Measurements from ENCODE around the gene CES5A.
A peak's percentile ranks its signal among the peaks of the same experiment; 100 is the strongest.
"Not testable (repeated sequence)": the region's sequence is repeated elsewhere in the genome, so short reads cannot be mapped to it uniquely, and the experiment has no call there.

The CES5A gene

GRCh38 chr16:55832425-55832772, 42.8 kb downstream of the CES5A start:
- peak overlapping the region; percentile 51 for H3K4me3 ChIP-seq (ENCODE audit: low read depth, low read length)
- TF ChIP-seq, protein P1, sequence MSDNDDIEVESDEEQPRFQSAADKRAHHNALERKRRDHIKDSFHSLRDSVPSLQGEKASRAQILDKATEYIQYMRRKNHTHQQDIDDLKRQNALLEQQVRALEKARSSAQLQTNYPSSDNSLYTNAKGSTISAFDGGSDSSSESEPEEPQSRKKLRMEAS (IDR thresholded peaks at IDR 0.05; ENCODE audit: low read depth, low read length), result no peak
- TF ChIP-seq MYC (IDR thresholded peaks at IDR 0.05; ENCODE audit: low read depth, low read length), result no peak
- TF ChIP-seq, protein P2, sequence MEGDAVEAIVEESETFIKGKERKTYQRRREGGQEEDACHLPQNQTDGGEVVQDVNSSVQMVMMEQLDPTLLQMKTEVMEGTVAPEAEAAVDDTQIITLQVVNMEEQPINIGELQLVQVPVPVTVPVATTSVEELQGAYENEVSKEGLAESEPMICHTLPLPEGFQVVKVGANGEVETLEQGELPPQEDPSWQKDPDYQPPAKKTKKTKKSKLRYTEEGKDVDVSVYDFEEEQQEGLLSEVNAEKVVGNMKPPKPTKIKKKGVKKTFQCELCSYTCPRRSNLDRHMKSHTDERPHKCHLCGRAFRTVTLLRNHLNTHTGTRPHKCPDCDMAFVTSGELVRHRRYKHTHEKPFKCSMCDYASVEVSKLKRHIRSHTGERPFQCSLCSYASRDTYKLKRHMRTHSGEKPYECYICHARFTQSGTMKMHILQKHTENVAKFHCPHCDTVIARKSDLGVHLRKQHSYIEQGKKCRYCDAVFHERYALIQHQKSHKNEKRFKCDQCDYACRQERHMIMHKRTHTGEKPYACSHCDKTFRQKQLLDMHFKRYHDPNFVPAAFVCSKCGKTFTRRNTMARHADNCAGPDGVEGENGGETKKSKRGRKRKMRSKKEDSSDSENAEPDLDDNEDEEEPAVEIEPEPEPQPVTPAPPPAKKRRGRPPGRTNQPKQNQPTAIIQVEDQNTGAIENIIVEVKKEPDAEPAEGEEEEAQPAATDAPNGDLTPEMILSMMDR (IDR thresholded peaks at IDR 0.05; ENCODE audit: low read depth, low read length), result no peak
- TF ChIP-seq POLR2A (IDR thresholded peaks at IDR 0.05; ENCODE audit: extremely low read depth, insufficient read length), result no peak
- DNase-seq (ENCODE audit: low read depth), result peak; percentile 28

GRCh38 chr16:55830658-55831294, 44.4 kb downstream of the CES5A start:
- no peak for DNase-seq (ENCODE audit: low read depth)
- TF ChIP-seq, protein P2 (IDR thresholded peaks at IDR 0.05; ENCODE audit: low read depth, low read length), result no peak
- TF ChIP-seq POLR2A (IDR thresholded peaks at IDR 0.05; ENCODE audit: extremely low read depth, insufficient read length) (no peak), MYC (IDR thresholded peaks at IDR 0.05; ENCODE audit: low read depth, low read length) (no peak)
- TF ChIP-seq, protein P1 (IDR thresholded peaks at IDR 0.05; ENCODE audit: low read depth, low read length), result no peak
- H3K4me3 ChIP-seq (ENCODE audit: low read depth, low read length), result no peak overlapping the region

DNA sequence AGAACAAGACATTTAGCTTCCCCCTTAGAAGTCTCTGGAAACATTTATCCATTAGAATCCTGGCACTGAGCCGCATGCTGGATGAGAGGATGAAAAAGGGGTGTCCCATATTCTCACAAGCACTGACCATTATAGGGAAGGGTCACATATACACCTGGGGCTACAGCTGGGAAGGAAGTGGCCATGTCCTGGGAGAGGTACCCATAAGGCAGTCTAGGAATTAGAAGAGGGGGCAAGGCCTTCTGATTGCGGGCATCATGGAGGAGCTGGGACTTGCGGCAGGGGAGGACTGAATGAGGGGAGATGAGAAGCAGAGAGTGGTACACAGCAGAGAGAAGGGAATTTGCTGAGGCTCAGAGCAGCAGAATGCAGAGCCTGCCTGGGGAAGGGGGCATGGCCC, 45.9 kb downstream of the CES5A start:
- not testable (repeated sequence) for H3K4me3 ChIP-seq (ENCODE audit: low read depth, low read length); DNase-seq (ENCODE audit: low read depth)

DNA sequence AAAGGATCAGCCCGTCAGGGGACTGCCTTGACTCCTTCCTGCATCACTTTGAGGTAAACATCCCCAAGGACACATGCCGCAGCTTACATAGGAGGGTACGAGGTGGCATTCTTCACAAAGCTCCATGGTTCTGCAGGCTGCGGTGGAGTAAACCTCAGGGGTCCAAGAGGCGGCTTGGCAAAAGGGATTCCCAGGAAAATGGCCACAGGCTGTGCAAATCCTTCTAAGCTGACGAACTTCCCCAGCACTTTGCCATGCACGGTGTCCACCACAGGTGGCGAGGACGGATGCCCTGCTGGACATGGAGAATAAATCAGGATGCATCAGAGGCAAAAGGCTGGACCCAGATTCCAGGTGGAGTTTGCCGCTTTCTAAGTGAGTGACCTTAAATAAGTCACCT, 46.5 kb downstream of the CES5A start:
- TF ChIP-seq, protein P2 (IDR thresholded peaks at IDR 0.05; ENCODE audit: low read depth, low read length), result no peak
- no peak for TF ChIP-seq MYC (IDR thresholded peaks at IDR 0.05; ENCODE audit: low read depth, low read length)
- TF ChIP-seq, protein P1 (IDR thresholded peaks at IDR 0.05; ENCODE audit: low read depth, low read length), result no peak
- no peak for TF ChIP-seq POLR2A (IDR thresholded peaks at IDR 0.05; ENCODE audit: extremely low read depth, insufficient read length)
- H3K4me3 ChIP-seq (ENCODE audit: low read depth, low read length), result no peak overlapping the region
- DNase-seq (ENCODE audit: low read depth), result no peak

GRCh38 chr16:55825115-55825728, 50.0 kb downstream of the CES5A start:
- H3K4me3 ChIP-seq (ENCODE audit: low read depth, low read length), result no peak overlapping the region
- DNase-seq (ENCODE audit: low read depth), result no peak
- TF ChIP-seq, protein P2 (IDR thresholded peaks at IDR 0.05; ENCODE audit: low read depth, low read length), result no peak
- TF ChIP-seq, protein P1 (IDR thresholded peaks at IDR 0.05; ENCODE audit: low read depth, low read length), result no peak
- TF ChIP-seq POLR2A (IDR thresholded peaks at IDR 0.05; ENCODE audit: extremely low read depth, insufficient read length) (no peak), MYC (IDR thresholded peaks at IDR 0.05; ENCODE audit: low read depth, low read length) (no peak)

DNA sequence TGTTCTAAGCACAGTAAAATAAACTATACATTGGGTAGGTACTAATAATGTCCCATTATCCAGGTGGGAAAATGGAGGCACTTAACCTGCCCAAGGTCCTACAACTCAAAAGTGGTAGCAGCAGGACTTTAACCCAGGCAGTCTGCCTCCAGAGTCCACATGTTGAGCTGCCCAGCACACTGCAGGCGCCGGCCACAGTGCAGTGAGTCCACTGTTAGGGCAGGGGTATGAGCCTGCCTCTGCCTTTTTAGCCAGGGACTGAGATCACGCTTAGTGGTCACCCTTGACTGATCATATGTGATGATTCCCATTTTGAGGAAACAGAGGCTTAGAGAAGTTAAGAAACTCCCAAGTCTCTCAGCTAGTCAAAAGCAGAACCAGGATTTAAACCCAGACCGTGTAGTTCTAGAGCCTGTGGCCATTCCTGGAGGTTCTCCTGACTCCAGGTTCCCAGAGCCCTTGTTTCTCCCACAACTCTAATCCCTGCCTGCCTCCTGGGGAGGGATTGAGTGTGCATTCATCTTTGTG, 50.6 kb downstream of the CES5A start:
- DNase-seq (ENCODE audit: low read depth), result no peak
- TF ChIP-seq, protein P2 (IDR thresholded peaks at IDR 0.05; ENCODE audit: low read depth, low read length), result no peak
- TF ChIP-seq, protein P1 (IDR thresholded peaks at IDR 0.05; ENCODE audit: low read depth, low read length), result no peak

More for the DNA sequence above, 50.6 kb downstream of the CES5A start:
- no peak overlapping the region for H3K4me3 ChIP-seq (ENCODE audit: low read depth, low read length)
